DMS114 treated with DMSO at 0.1 percent for 48 hours (cell line): ENCODE data around the gene ACOT7.

Experiments
- DNase-seq: peaks from one replicate; lab custom pipeline; 2025; ENCODE audit not compliant: unreplicated experiment; lab: John Stamatoyannopoulos, UW

The ACOT7 gene

GRCh38 chr1:6363085-6363884, 30.3 kb downstream of the ACOT7 start:
- DNase-seq: peak; percentile 45

GRCh38 chr1:6361124-6361775, 32.3 kb downstream of the ACOT7 start:
- DNase-seq: no peak

- DNase-seq: no peak
These were observed 33.0 kb downstream of the ACOT7 start for GRCh38 chr1:6360517-6361070.

- DNase-seq: no peak
These were observed 33.5 kb downstream of the ACOT7 start for GRCh38 chr1:6360117-6360496.

DNA sequence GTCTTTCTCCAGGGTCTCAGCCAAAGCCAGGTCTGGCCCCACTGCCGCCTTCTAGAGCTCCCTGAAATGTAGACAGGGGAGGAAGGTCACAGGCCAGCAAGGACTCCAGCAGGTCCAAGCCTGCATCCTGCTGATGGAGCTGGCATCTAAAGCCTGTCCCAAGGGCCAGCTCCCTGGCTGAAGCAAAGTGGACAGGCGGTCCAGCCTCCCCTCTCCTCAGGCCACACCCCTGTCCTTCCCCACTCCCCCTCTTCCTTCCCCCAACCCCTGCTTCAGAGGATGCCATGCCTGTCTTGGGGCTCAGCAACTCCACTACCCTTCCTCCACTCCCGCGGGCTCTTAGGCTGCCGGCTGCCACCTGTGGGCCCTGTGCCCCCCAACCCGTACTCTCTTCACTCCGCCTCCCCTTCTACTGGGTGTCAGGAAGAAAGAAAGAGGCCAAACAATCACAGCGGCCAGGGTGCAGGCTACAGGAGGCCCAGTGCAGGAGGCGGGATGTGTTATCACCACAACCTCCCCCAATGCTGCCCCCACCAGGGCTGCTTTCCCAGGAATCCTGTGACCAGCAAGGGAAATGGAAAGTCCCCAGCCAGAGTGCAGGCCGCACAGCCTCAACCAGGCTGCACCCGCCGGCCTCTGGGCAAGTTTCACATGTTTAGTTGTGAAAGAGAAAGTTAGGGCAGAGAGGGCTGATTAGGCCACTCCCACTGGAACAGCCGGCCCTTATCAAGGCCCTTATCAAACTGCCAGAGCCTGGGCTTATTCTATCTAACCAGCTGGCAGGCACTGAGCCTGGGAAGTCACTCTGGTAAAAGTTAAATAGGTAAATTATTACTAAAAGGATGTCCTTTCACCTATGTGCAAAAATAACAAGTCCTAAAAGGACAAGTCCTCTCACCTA, 34.1 kb downstream of the ACOT7 start:
- no peak for DNase-seq

DNA sequence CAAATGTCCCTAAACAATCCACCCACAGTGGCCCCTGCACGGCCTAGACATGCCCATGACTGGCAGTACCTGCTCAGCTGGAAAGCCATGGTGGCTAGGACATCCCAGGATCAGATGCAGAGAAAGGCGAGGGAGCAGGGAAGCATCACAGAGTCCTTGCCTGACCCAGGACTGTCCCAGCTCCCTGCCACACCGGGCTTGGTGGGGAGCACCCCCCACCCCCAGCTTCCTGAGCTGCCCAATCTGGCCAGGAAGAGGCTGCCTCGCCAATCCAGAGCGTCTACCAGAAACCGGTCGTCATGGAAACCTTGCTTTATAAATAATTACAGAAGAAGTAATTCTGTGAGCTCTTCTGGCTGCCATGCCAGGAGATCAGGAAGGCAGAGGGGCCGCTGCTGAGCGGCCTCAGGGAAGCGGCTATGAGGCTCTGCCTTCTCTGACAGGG, 34.8 kb downstream of the ACOT7 start:
- no peak for DNase-seq

DNA sequence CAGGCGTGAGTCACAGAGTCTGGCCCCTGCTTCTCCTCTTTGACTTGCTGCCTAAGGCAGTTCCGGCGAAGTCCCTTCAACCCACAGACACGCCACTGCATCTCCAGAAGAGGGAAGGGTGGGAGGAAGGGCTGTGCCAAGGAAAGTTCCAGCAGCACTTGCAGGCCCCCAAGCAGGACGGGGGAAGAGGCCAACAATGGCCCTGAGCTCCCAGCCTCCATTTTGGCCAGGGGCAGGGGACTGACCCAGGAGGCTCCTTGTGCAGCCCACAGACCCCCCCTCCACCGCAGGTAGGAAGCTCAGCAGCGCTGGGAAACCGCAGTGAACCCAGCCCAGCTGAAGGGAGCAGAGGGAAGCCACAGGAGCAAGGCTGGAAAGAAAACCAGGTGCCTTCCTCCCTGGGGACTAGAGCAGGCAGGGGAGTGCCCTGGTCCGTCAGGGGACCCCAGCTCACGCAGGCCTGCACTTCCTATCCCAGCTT, 35.4 kb downstream of the ACOT7 start:
- DNase-seq: no peak

DNA sequence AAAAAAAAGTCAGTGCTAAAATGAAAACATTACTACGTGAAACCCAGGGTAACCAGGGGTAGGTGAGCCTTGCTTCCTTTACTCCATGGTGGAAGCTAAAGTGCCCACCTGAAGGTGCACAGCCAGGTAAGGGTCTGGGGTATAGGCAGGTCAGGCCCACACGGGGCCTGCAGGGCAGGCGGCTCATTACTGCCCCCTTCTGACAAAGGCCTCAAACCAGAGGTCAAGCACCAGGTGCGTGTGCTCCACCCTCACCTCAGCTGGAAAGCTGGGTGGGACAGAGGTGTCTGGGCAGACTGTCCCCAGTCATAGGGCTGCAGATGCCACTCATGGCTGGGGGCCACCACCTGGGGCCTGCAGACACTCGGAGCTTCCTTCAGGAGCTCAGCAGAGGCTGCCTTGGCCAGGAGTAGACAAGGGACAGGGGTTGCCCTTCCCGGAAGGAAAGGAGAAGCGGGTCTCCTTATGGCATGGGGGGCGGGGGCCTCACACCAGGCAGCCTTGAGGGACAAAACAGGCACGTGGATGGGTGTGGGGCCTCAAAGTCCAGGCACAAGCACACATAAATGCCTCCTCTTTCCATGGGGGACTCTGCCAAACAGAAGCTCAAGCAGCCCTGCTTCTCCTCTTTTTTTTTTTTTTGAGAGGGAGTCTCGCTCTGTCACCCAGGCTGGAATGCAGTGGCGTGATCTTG, 36.2 kb downstream of the ACOT7 start:
- DNase-seq: no peak

DNA sequence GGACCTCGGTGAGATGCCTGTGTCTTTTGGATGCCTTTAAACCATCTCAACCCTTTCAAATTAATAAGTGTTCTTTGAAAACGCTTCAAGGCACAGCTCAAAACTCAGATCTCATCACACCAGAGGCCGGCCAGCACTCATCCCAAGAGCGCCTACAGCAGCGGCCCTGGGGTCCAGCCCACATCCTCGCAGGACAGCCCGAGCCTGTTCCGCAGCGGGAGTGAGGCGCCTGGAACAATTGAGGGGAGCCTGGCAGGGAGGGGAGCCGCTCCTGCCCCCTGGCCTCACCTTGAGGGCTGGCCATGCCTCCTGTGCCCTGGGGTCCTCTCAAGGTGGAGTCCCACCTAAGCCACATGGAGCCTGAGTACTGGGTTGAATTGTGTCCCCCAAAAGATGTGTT, 37.9 kb downstream of the ACOT7 start:
- no peak for DNase-seq

DNA sequence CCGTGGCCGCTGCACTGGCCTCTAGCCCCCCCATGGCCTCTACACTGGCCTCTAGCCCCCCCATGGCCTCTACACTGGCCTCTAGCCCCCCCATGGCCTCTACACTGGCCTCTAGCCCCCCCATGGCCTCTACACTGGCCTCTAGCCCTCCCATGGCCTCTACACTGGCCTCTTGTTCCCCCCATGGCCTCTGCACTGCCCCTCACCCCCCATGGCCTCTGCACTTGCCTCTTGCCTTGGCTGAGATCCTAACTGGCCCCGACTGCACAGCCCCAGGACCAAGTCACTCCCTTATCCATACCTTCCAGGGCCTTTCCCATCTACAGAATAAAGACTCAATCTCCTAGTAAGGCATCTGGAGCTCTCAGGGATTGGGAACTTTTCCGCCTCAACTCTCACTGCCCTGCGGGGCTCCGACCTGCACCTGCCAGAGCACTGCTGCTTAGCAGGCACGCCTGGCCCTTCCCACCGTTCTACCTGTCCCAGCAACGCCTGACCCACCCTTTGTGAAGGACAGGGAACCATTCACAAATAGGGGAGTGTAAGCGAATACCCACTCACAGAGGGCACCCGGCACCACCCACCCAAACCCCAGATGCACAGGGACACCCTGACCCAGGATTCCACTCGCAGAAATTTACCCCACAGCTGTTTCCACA, 38.8 kb downstream of the ACOT7 start:
- DNase-seq: no peak

DNA sequence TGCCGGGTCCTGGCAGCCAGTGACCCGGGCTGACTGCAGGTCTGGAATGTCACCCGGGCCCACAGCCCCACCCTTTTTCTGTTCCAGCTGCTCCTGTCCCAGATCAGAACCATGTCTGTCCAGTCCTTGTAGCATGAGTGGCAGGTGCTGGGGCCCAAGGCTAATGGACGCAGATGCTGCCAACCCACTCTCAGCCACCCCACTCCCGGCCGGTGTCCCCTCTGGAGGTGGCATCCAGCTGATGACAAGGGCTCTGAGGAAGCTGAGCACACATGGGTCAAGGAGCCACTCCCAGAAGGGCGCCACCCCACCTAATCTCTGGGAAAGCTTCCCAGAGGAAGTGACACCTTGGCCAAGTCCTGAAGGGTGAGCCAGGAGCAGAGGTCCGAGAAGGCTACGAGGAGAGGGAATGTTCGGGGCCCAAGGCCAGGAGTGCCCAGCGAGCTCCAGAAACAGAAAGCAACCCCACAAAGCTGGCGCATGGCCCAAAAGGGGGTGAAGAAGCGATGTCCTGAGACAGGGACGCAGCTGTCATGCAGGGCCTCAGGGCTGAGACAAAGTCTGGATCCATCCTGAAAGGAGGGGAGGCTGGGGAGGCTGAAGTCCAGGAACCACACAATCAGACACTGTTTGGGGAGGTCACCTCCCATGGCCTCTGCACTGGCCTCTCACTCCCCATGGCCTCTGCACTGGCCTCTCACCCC, 39.5 kb downstream of the ACOT7 start:
- no peak for DNase-seq

DNA sequence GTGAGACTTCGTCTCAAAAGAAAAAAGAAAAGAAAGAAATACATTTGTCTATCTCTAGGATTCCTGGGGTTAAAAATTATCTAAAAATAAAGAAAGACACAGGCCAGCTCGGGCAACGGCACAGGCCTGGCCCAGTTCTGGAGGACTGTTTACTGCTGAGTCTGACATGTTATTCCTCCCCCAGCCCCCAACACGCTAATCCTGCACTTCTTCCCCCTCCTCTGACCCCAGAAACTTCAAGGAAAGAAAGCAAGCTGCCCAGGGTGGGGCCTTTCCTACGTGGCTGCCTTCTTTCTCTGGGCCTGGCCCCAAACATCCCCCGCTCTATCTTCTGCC, 40.0 kb downstream of the ACOT7 start:
- no peak for DNase-seq

- no peak for DNase-seq
These were observed 41.4 kb downstream of the ACOT7 start for GRCh38 chr1:6352138-6352563.

DNA sequence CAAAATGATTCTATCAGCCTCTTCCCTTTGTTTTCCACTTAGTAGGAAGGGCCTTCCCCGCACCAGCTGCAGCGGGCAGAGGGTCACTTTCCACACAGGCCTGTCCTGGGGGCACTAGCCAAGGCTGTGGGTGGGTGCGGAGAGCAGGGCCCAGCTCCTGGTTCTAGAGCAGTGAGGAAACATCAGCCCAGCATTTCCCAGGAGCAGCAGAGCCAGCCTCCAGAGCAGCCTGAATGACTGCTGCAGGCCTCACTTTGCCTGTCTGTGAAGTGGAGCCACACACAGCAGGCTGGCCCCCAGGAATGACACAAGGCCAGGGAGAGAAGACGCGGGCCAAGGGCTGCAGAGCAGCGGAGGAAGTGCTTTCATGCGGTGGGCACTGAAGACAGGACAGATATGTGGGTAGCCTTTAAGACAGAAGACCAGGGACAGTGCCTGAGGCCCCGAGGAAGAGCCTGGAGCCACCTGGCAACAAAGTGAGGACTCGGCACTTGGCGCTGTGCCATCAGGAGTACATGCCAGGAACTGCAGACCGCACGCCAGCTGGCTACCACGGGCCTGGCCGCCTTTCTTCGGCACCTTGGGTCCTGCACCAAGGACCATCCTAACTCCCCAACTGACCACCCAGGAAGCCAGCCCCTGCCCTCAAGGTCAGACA, 42.0 kb downstream of the ACOT7 start:
- no peak for DNase-seq

DNA sequence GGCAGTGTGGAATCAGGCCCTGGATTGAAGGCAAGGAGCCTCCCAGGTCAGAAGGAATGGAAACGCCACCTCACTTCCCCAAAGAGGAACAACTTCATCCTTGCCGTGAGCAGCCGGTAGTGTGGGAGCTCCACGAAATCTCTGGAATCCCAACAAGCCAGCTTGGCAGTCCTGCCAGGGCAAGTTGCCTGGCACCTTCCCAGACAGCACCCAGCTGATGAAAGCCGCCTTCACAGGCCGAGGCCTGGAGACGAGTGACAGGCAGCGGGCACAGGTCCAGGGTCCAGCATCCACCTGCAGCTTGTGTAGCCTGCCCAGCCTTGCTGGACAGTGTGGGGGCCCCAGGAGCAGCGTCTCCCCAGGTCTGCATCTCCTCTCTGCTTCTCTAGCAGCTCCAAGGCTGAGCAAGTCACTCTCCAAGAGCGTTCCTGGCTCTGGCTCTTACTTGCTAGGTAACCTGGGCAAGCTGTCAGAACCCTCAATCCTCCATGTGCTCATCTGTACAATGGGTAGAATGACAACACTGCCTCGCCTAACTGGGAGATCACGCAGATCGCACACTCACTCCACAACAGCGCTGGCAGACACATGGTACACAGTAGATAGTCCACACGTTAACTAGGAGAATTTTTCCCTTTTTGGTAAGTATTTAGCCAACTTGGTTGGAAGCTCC, 43.0 kb downstream of the ACOT7 start:
- DNase-seq: no peak

- no peak for DNase-seq
These were observed 44.2 kb downstream of the ACOT7 start for GRCh38 chr1:6349254-6349943.

GRCh38 chr1:6348511-6349191, 44.9 kb downstream of the ACOT7 start:
- no peak for DNase-seq
